GM18505 (cell line): ENCODE results near the gene SCFD2.

Experiments
- ATAC-seq: cut with Tn5 transposase; IDR thresholded peaks from one replicate; pipeline ENCODE4 v1.9.1; 2021; ENCODE audit not compliant: unreplicated experiment
- POLR2A ChIP-seq: IDR thresholded peaks from 4 replicates; pipeline ENCODE4 v1.6.1; 2011; ENCODE audit warnings: borderline replicate concordance; ENCODE audit not compliant: insufficient read depth, insufficient read length; ENCODE audit errors: extremely low read depth

The SCFD2 gene

DNA sequence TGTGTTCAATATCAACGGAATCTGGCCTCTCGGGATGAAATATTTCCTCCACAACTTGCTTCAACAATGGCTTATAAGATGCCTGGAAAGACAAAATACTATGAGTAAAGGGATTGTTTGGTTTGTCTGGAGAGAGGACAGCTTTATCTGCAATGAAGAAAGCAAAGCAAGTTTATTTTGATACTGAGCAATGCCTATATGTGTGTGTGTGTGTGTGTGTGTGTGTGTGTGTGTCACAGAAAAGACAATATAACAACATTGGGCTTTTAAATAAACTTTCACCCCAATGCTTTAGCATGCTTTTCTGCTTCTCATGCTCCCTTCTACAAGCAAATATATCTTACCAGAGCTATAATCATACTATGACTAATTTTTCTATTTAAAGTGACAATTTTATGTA lies 458.4 kb downstream of the SCFD2 start:
- no peak for ATAC-seq
- TF ChIP-seq POLR2A, result no peak

- TF ChIP-seq POLR2A, result no peak
- no peak for ATAC-seq
Measured at GRCh38 chr4:52904421-52904820, 461.4 kb downstream of the SCFD2 start.

- no peak for TF ChIP-seq POLR2A
- ATAC-seq, result no peak
Measured at GRCh38 chr4:52903273-52903672, 462.6 kb downstream of the SCFD2 start.

GRCh38 chr4:52894443-52894842 lies 471.4 kb downstream of the SCFD2 start:
- TF ChIP-seq POLR2A, result no peak
- no peak for ATAC-seq

- TF ChIP-seq POLR2A, result no peak
- ATAC-seq, result no peak
Measured at GRCh38 chr4:52892880-52893279, 473.0 kb downstream of the SCFD2 start.

- no peak for TF ChIP-seq POLR2A
- ATAC-seq, result no peak
Measured at GRCh38 chr4:52891743-52892142, 474.1 kb downstream of the SCFD2 start.

- no peak for ATAC-seq
- no peak for TF ChIP-seq POLR2A
Measured at GRCh38 chr4:52890521-52890791, 475.4 kb downstream of the SCFD2 start.

DNA sequence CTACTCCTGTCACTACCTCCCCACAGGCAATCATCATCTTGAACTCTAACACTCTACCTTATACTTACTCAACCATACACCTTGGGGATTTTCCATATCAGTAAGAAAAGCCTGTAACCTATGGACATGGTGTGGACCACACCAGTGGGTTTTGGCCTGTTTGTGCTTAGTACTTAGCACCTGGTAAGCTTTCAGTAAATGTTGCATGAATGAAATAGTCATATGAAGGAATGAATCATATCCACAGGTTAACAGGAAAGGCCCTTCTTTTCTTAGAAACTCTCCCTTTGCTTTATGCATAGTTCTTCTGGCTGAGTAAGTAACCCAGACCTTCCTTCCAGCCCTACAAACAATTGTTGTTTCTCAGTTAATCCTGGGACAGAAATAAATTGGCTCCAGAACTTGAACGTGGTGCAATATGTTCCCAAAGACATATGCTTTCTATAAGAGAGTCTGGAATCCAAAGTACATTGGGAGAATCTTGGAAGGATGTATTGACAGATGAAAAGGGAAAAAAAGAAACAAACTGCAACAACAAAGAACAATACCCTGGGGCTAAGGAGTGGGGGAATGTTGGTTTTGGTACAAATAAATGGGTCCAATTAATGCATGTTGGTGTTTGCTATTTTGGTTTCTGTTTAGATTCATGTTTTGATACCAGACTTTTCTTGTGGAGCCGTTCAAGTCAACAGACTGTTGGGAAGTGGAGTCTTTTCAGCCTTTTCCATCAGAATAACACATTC lies 475.9 kb downstream of the SCFD2 start:
- ATAC-seq, result no peak

GRCh38 chr4:52889354-52889753 lies 476.5 kb downstream of the SCFD2 start:
- no peak for ATAC-seq

More for the DNA sequence above, 475.9 kb downstream of the SCFD2 start:
- no peak for TF ChIP-seq POLR2A

GRCh38 chr4:52884994-52885393 lies 480.9 kb downstream of the SCFD2 start:
- no peak for TF ChIP-seq POLR2A
- ATAC-seq, result no peak

More at GRCh38 chr4:52889354-52889753, 476.5 kb downstream of the SCFD2 start:
- no peak for TF ChIP-seq POLR2A

DNA sequence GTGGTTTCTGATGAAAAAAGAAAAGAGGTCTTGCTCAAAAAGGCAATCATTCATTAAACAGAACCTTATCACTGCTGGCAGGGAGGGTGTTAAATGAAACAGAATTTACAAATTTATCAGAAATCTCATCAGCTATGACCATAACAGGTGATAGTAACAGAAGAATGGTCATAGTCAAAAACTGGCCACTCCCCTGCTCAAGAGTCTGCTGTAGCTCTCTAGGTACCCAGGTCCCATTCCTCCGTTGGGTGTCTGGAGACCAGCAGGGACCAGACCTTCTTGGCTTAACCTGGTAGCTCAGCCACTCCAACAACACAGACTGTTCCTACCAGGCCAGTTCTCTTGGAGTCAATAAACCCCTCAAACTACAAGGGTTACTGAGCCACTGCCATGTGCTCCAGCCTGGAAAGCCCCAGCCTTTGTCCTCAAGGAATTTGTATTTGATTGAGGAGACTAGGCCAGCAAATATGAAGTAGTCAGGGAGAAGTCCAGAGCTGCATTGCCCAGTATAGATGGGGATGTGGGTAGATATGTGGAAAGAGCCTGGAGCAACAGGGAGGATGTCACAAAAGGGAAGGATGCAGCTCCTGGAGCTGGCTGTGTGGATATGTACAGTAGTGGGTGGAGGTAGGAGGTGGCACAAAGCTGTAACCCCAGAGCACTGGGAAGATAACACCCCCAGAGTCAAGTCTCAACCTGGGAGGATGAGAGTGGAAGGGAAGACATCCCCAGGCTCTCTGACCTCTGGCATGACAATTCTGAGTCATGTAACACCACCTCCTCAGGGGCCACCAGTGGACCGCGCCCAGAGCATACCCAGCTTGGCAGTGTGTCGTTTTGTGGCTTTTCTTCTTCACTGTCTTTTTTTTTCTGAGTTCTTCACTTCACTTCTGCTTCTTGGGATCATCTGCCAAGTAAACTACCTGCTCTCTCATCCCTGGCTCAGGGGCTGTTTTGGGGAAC lies 481.9 kb downstream of the SCFD2 start:
- ATAC-seq, result no peak
- TF ChIP-seq POLR2A, result no peak

GRCh38 chr4:52883183-52883621 lies 482.7 kb downstream of the SCFD2 start:
- no peak for ATAC-seq
- TF ChIP-seq POLR2A, result no peak

GRCh38 chr4:52880994-52881393 lies 484.9 kb downstream of the SCFD2 start:
- no peak for ATAC-seq
- TF ChIP-seq POLR2A, result no peak

GRCh38 chr4:52879471-52879870 lies 486.4 kb downstream of the SCFD2 start:
- ATAC-seq, result no peak

More at GRCh38 chr4:52879471-52879870, 486.4 kb downstream of the SCFD2 start:
- no peak for TF ChIP-seq POLR2A
